Measurements from ENCODE around the gene TMCO4. TPM values are rescaled to one million over a fixed set of nuclear protein-coding genes. Genes with fewer than 3 reads are reported as not detected.

Gene TMCO4
- total and polyA plus RNA-seq, 10 of the 15 experiments (the other 5 are each of a cell fraction or from before 2014, with no cell fraction given) = 2.4 to 20.8 (median 13.0) TPM

DNA sequence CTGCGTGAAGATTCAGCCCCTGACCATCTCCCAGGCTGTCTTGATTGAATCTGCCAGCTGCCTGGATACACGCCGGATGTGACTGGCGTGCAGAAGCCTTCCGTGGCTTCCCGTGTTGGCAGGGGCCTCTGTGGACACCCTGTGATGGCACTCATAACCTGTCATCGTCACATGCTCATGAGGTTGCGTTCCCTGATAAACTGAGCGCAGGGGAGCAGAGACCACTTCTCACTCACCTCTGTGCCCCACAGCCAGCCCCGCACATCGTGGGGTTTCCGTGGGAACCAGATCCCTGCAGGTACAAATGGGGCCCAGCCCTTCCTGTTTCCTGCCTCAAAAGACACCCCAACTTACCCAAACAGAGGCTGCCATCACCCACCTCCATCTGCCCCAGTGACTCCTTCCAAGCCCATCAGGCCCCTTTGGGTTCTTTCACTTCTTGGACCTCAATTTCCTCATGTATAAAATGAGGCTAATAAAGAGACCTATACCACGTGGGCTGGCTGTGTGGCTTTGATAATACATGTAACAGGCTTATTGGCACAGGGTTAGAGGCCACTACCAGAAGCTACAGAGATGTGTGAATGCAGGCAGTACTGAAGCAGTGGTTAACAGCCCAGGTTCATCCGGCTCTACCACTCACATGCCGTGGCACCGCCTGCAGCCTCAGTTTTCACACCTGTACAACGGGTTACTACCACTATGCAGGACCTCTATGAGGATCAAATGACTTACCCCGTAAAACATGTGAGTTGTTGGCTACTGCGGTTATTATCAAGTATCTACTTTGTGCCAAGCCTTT is 111.5 kb downstream of the TMCO4 start:
- Histone ChIP-seq H3K9ac (ENCODE audit: control insufficient read depth, insufficient read depth, low read length) (no peak overlapping the region), H3K36me3 (ENCODE audit: control insufficient read depth in 2 of 2, insufficient read depth in 2 of 2, low read length in 1 of 2) (peaks cover 5% of the 10 kb centered on the region in 2 experiments; a peak in 2 of 4 replicates), H3K79me2 (ENCODE audit: control insufficient read depth, insufficient read depth, low read length) (no peaks in the 10 kb centered on the region), H3K4me2 (ENCODE audit: control insufficient read depth, insufficient read depth) (no peak overlapping the region), H3K27me3 (replicated peaks in 1 of 2; ENCODE audit: control insufficient read depth in 2 of 2, insufficient read depth in 2 of 2, low read length in 1 of 2) (no peaks in the 10 kb centered on the region), H3K27ac (ENCODE audit: control insufficient read depth, insufficient read depth) (no peak overlapping the region), H4K20me1 (ENCODE audit: control insufficient read depth, insufficient read depth) (no peaks in the 10 kb centered on the region), H2AFZ (ENCODE audit: control insufficient read depth, low read depth, low read length) (no peak overlapping the region), H3K9me3 (replicated peaks; ENCODE audit: control insufficient read depth, insufficient read depth, low read length) (peaks cover 25% of the 10 kb centered on the region; the same call in 2 of the 3 replicates), H3K4me3 (no peak overlapping the region), H3K4me1 (ENCODE audit: control insufficient read depth, insufficient read depth, low read length) (no peaks in the 10 kb centered on the region)
- POLR2A ChIA-PET = no interaction called here
- intact Hi-C loops (cut with micrococcal nuclease; ENCODE audit: unreplicated experiment) = no loop called here
- DNase-seq (ENCODE audit: low read depth, low spot score) = no peak
- BruUV-seq (replicated peaks) = no TSS peak
- WGBS (ENCODE audit: insufficient coverage, insufficient replicate concordance, low lambda C conversion rate, missing lambda C conversion rate) = 91% methylated on average over 19 of the region's 19 CpGs
- in situ Hi-C loops (cut with MboI) = no loop called here
- SMC1A ChIA-PET (ENCODE audit: uncharacterized antibody, unreplicated experiment) = interaction anchor here (2.0 kb wide), 1 partner anchor 16 kb away, joined by 5 read pairs; no protein-coding TSS in a partner anchor
- CTCF ChIA-PET = interaction anchor here (1.3 to 2.0 kb wide), 3 partner anchors 16 to 28 kb away, joined by 3 to 7 read pairs (median 5); no protein-coding TSS in a partner anchor
- ATAC-seq = no peak
- TF ChIP-seq, protein P1, sequence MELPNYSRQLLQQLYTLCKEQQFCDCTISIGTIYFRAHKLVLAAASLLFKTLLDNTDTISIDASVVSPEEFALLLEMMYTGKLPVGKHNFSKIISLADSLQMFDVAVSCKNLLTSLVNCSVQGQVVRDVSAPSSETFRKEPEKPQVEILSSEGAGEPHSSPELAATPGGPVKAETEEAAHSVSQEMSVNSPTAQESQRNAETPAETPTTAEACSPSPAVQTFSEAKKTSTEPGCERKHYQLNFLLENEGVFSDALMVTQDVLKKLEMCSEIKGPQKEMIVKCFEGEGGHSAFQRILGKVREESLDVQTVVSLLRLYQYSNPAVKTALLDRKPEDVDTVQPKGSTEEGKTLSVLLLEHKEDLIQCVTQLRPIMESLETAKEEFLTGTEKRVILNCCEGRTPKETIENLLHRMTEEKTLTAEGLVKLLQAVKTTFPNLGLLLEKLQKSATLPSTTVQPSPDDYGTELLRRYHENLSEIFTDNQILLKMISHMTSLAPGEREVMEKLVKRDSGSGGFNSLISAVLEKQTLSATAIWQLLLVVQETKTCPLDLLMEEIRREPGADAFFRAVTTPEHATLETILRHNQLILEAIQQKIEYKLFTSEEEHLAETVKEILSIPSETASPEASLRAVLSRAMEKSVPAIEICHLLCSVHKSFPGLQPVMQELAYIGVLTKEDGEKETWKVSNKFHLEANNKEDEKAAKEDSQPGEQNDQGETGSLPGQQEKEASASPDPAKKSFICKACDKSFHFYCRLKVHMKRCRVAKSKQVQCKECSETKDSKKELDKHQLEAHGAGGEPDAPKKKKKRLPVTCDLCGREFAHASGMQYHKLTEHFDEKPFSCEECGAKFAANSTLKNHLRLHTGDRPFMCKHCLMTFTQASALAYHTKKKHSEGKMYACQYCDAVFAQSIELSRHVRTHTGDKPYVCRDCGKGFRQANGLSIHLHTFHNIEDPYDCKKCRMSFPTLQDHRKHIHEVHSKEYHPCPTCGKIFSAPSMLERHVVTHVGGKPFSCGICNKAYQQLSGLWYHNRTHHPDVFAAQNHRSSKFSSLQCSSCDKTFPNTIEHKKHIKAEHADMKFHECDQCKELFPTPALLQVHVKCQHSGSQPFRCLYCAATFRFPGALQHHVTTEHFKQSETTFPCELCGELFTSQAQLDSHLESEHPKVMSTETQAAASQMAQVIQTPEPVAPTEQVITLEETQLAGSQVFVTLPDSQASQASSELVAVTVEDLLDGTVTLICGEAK (IDR thresholded peaks at IDR 0.05; ENCODE audit: borderline replicate concordance) = no peak
- TF ChIP-seq ESRRA (IDR thresholded peaks at IDR 0.05; ENCODE audit: low read length) (no peak), FOS (IDR thresholded peaks at IDR 0.05; ENCODE audit: borderline replicate concordance, extremely low read depth, insufficient read length) (no peak), KDM1A (IDR thresholded peaks at IDR 0.05; ENCODE audit: borderline replicate concordance) (no peak), RUNX3 (IDR thresholded peaks at IDR 0.05; ENCODE audit: low read length) (no peak)
- TF ChIP-seq, protein P2, sequence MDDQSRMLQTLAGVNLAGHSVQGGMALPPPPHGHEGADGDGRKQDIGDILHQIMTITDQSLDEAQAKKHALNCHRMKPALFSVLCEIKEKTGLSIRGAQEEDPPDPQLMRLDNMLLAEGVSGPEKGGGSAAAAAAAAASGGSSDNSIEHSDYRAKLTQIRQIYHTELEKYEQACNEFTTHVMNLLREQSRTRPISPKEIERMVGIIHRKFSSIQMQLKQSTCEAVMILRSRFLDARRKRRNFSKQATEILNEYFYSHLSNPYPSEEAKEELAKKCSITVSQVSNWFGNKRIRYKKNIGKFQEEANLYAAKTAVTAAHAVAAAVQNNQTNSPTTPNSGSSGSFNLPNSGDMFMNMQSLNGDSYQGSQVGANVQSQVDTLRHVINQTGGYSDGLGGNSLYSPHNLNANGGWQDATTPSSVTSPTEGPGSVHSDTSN (IDR thresholded peaks at IDR 0.05; ENCODE audit: insufficient replicate concordance, low read depth, low read length) = no peak
- no peak for FAIRE-seq
- RAD21 ChIA-PET (ENCODE audit: unreplicated experiment) = no interaction called here
